Hepatic stellate cell (primary cell): ENCODE data around the gene ASAP3.
"Not testable (repeated sequence)": the region's sequence is repeated elsewhere in the genome, so short reads cannot be mapped to it uniquely, and the experiment has no call there.

Source experiments
- DNase-seq: peaks from one replicate; pipeline ENCODE4 v3.0.0; 2011; ENCODE audit warnings: low spot score

The ASAP3 gene

DNA sequence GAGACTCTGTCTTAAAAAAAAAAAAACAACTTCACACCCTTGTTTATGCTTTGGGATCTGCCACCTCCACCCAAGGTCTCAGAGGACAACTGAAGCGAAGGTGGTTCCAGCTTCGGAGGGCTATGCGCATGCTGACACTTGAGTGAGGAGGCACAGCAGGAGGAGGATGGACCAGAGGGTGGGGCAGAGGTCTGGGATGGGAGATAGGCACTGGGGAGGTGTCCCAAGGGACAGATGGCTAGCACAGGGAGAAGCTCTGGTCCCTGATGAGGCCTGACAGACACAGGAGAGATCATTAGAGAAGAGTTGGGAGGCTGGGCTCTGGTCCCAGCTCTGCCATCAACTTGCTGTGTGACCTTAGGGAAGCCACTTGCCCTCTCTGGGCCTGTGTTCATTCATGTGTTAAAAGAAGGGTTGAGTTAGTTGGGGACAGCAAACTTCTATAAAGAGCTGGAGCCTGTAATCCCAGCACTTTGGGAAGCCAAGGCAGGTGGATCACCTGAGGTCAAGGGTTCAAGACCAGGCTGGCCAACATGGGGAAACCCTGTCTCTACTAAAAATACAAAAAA is 30.2 kb upstream of the ASAP3 start:
- DNase-seq = no peak

DNA sequence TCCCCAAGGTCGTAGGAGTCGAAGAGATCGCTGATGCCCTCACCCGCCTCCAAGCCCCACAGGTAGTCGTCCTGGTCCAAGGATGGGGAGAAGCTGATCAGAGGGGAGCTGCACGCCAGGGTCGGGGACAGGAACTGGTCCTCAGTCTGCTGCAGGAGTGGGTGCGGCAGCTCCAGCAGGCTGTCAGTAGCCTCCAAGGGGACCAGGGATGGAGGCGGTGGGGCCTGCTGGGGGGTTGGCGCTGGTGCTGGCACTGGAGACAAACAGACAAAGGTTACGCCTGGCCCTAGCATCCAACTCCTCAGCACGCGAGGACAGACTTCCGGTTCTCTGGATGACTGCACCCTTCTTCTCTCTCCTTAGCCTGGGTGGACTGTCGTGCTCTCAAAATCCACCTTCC is 25.9 kb upstream of the ASAP3 start:
- DNase-seq = no peak

DNA sequence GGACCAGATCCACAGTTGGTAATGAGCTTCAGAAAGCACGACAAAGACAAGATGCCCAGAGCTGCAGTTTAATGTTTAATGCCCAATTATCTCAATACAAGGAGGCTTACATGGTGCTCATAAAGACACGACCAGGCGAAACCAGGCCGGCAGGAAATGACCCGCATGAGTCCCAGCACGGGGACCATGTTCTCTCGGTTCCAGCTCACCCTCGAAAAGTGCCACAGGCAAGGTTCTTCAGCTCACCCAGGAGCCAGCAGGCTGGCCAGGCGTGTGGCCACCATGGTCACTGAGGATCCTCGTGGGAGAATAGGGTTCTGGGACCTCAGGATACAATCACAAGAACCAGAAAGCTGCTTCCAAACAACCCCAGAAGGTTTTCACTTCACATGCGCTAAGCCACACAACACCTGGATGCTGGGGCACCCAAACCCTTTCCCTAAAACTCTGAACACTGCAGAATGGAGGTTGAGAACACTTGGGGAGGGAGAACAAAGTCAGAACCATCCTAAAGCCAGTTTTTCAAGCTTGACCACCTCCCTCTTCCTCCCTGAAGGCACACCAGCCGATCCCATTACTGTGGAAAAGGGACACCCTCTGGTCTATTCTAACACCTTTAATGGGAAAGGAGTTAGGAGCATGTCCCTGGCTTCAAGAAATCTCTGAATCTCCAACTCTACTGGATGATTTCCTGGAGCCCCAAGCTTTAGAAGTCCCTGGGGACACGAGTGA is 22.6 kb upstream of the ASAP3 start:
- DNase-seq = no peak

GRCh38 chr1:23505851-23506250 is 21.9 kb upstream of the ASAP3 start:
- DNase-seq = no peak

DNA sequence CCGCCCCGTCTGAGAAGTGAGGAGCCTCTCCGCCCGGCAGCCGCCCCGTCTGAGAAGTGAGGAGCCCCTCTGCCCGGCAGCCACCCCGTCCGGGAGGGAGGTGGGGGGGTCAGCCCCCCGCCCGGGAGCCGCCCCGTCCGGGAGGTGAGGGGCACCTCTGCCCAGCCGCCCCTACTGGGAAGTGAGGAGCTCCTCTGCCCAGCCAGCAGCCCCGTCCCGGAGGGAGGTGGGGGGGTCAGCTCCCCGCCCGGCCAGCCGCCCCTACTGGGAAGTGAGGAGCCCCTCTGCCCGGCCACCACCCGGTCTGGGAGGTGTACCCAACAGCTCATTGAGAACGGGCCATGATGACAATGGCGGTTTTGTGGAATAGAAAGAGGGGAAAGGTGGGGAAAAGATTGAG is 20.2 kb upstream of the ASAP3 start:
- not testable (repeated sequence) for DNase-seq

DNA sequence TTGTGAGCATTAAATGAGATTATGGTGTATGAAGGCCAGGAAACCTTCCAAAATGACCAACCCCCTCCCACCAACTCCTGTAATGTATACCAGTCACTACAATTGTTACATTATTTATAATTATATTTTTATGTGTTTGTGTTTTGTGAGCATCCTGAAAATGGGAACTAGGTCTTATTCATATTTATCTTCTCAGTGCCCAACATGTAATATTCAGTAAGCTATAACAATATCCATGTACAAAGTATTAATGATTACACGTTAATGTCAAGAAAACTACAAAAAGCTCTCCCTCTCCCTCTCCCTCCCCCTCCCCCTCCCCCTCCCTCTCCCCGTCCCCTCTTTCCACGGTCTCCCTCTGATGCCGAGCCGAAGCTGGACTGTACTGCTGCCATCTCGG is 19.0 kb upstream of the ASAP3 start:
- no peak for DNase-seq

DNA sequence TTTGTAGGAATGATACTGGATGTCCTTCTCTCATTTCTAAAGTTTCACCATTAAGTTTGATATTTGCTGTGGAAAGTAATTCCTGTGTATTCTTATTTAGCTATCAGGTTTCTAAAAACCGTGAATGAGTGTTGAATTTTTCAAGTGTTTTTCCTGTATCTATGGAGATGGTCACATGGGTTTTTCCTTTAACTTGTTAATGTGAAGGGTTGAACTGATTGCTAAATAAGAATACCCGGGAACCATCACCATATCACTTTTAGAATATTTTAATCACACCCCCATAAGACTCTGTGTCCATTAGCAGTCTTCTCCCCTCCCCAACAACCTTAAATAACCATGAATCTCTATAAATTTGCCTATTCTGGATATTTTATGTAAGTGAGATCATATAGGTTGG is 16.5 kb upstream of the ASAP3 start:
- no peak for DNase-seq

- DNase-seq = no peak
Observed at GRCh38 chr1:23497777-23498439, 13.9 kb upstream of the ASAP3 start.

GRCh38 chr1:23496490-23497181 is 12.7 kb upstream of the ASAP3 start:
- DNase-seq = no peak

DNA sequence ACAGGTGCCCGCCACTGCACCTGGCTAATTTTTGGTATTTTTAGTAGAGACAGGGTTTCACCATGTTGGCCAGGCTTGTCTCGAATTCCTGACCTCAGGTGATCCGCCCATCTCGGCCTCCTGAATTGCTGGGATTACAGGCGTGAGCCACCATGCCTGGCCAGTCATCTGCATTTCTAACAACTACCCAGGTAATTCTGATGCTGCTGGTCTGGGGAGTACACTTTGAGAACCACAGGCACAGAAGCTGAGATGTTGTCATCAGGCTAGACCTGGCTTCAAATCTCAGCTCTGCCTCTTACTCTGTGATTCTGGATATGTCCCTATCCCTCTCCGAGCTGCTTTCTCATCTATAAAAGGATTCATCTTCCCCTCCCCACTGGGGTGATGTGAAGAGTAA is 10.9 kb upstream of the ASAP3 start:
- DNase-seq = not testable (repeated sequence)

DNA sequence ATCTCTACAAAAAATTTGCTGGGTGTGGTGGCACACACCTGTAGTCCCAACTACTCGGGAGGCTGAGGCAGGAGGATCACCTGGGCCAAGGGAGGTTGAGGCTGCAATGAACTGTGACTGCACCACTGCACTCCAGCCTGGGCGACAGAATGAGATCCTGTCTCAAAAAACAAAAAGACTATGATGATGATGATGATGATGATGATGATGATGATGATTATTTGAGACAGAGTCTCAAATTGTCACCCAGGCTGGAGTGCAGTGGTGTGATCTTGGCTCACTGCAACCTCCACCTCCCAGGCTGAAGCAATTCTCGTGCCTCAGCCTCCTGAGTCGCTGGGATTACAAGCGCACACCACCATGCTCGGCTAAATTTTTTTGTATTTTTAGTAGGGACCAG is 8.8 kb upstream of the ASAP3 start:
- not testable (repeated sequence) for DNase-seq

- DNase-seq = no peak
Observed at GRCh38 chr1:23492132-23492720, 8.2 kb upstream of the ASAP3 start.

GRCh38 chr1:23489842-23490241 is 5.9 kb upstream of the ASAP3 start:
- no peak for DNase-seq

DNA sequence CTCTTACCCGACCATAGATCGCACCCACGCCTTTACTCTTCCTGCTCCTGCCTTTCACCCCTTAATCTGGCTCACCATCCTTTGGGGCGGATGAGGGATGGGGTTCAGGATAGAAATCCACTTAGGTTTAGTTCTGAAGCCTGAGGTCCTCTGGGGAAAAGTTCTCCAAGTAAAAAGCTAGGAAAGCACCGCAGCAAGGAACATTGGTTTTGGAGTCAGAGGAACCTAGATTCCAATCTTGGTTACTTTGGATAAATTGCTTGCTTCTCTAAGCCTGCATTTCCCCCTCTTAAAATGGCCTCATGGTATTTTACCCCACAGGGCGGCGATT is 988 bp upstream of the ASAP3 start:
- no peak for DNase-seq

DNA sequence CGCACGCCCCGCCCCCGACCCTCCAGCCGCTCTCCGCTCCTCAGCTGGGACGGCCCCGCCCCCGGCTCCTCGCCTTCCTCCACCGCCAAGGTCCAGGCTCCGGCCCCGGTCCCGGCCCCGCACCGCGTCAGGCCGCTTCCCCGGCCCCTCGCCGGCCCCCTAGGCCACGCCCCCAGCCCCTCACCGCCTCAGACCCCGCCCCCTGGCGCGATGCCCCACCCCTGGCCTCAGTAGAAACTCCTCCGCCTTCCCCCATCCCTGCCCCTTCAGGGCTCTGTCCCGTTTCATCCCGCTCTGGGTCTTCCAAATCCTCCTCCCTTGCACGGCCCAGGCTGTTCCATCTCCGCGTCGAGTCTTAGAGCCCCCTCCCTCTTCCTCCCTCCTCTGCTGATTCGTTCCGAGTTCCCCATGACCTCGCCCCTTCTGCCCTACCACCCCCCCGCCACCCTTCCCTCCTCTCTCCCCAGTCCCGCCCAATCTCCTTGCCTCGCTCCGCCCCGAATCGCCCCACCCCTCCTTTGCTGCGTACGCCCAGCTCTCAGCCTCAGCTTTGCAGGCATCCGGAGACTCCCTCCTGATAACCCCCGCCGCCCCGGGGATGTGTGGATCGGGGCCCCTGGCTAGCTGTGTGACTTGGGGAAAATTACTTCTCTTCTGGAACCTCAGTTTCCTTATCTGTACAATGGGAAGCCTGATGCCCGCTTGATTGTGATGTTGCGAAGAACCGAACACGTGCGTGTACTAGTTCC is 448 bp upstream of the ASAP3 start:
- peak; percentile 92 for DNase-seq

DNA sequence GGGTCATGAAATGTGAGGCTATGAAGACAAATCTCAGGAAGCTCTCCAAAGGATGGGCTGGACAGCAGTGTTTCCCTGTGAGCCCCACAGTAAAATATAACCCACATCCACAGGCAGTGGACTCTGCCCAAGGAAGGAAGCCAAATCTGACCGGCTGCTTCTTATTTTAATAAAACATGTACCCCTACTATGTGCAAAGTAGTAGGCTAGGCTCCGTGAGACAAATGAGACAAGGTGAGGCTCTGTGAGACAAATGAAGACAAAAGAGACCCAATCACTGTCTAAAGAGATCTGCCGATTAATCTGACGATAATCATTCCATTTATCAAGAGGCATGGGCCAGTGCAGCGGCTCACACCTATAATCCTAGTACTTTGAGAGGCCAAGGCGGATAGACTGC is 2.1 kb downstream of the ASAP3 start:
- no peak for DNase-seq

DNA sequence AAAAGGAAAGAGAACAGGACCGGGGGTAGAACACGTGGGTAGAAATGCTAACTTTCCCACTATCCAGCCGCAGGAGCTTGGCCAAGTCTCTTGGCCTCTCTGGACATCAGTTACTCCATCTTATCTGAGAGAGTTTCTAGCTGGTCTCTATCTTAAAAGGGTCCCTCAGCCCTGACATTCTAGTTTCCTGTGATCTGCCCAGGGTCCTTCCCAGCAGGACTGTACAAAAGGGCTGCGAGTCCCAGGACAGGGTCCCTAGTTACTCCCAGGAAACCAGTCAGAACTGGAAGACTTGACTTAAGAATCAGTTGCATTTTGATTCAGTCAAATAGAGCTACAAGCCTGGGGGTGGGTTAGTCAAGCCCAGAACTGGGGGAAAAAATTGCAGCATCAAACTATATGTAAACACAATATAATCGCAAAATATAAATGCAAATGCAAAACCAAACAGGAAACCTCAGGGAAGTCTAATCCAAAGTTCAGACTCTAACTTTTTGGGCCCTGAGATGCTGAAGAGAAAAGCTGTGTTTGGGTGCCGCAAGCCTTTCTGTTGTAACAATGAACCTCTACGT is 2.9 kb downstream of the ASAP3 start:
- no peak for DNase-seq

DNA sequence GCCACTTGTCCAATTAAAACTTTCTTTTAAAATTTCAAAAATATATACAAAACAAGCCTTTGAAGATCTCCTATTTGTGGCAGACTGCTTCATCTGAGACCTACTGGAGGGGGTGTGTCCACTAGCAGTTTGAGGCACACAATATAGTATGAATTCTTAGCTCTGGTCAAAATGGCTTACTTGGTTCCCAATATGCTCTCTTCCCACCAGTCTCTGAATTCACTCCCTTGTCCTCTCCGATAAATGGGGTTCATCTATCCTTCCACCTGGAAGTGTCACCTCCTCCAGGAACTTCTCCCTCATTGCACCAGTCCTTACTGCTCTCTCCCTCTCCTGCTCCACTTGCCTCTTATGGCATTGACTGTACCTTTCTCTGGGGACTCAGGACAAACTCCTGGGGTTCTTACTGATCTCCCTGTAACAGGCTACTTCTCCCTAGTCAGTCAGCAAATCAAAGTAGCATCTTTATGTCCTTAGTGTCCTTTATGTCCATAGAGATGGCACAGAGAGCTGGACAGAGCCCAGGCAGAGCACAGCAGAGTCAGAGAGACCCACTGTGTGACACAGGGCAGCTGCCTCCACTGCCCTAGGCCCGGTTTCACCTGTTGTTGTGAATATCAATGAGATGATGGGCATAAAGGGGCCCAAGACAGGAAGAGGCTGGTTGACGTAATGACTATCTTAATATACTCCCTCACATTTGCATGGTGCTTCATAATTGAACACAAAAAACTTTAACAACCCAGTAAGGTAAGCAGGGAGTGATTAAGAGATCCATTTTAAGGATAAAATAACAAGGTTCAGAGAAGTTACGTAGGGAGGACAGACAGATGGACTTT is 3.6 kb downstream of the ASAP3 start:
- no peak for DNase-seq

DNA sequence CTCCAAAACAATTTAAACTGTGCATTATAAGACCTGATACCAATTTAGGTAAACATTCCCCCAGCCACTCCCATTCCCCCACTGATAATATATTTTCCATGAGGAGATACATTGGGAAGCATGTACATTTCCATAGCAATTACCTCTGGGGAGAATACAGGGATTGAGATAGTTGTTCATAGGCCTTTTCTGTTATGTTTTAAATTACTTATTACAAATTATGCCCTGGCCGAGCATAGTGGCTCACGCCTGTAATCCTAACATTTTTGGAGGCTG is 4.4 kb downstream of the ASAP3 start:
- DNase-seq = no peak

- no peak for DNase-seq
Observed at GRCh38 chr1:23478896-23479665, 4.9 kb downstream of the ASAP3 start.
